HepG2 (cell line): ENCODE measurements around the gene SHLD1. TPM values are rescaled to one million over a fixed set of nuclear protein-coding genes. Genes with fewer than 3 reads are reported as not detected.

ENCODE experiments used
- ATAC-seq: fragments of 200-7000 bp; cut with Tn5 transposase; 3 replicates; pipeline ENCODE4 v1.9.1; 2020; ENCODE audit warnings: mild to moderate bottlenecking, moderate library complexity
- BruUV-seq: library from RNA; stranded (reverse); fragments of 400-500 nt; replicated peaks from 2 replicates; lab custom pipeline; 2021; lab: Mats Ljungman, UMichigan
- CTCF ChIA-PET: fragments of 300-600 bp; formaldehyde crosslinking; extraction: SDS; loops from one replicate; lab custom pipeline; 2021; ENCODE audit warnings: low total read pairs, inconsistent platforms, low intra/inter-chr PET ratio; lab: Yijun Ruan, JAX
- POLR2A ChIA-PET: fragments of 350-600 bp; sonication (Branson Sonifier 250); formaldehyde crosslinking; loops from one replicate; lab custom pipeline; 2020; ENCODE audit warnings: antibody characterized with exemption, inconsistent platforms; lab: Yijun Ruan, JAX
- DNase-seq: peaks from one replicate; pipeline ENCODE4 v3.0.0-alpha.2; 2015; ENCODE audit warnings: low spot score
- FAIRE-seq: peaks from 3 replicates; lab custom pipeline; 2011; peaks lifted over from hg19 to GRCh38; lab: Jason Lieb, UNC
- H2AFZ ChIP-seq: one replicate; pipeline ENCODE4 v1.6.1; 2011; ENCODE audit warnings: low read length, inconsistent platforms
- H3K27ac ChIP-seq: fragments of 300-600 bp; 3 replicates; pipeline ENCODE4 v1.8.0; 2011; ENCODE audit warnings: mixed run types, mild to moderate bottlenecking, mixed read lengths, low read length, inconsistent platforms; ENCODE audit not compliant: insufficient read depth; ENCODE audit errors: extremely low read length
- H3K27me3 ChIP-seq, 2 experiments: fragments of 200-600 bp in 1 of 2; 2 replicates in 1 of 2; 3 replicates in 1 of 2; pipeline versions ENCODE4 v1.6.0 to v1.8.0; 2011; ENCODE audit warnings: low read length in 2 of 2, mild to moderate bottlenecking in 2 of 2, moderate library complexity in 2 of 2, inconsistent platforms in 1 of 2; ENCODE audit not compliant: insufficient read depth in 2 of 2, control insufficient read depth in 1 of 2
- H3K36me3 ChIP-seq, 2 experiments: fragments of 200-600 bp in 1 of 2; replicated peaks in 1 of 2; 2 replicates in 1 of 2; 3 replicates in 1 of 2; pipeline versions ENCODE4 v1.5.1 to v1.8.0; 2011; ENCODE audit warnings: low read length in 2 of 2, inconsistent platforms in 1 of 2; ENCODE audit not compliant: insufficient read depth in 2 of 2, control insufficient read depth in 1 of 2
- H3K4me1 ChIP-seq: 2 replicates; pipeline ENCODE4 v1.5.1; 2012; ENCODE audit warnings: low read length, inconsistent platforms; ENCODE audit not compliant: insufficient read depth
- H3K4me2 ChIP-seq: 2 replicates; pipeline ENCODE4 v1.6.0; 2011; ENCODE audit warnings: low read depth, low read length, inconsistent platforms
- H3K4me3 ChIP-seq, 3 experiments: fragments of 200-600 bp in 1 of 3; sonication (generic), shearing (Covaris generic) in 1 of 3; replicated peaks in 1 of 3; 2 replicates each; pipeline ENCODE4 v1.5.1; 2011 to 2016; ENCODE audit warnings: low read length in 3 of 3, inconsistent platforms in 2 of 3, low read depth in 2 of 3, mild to moderate bottlenecking in 2 of 3, control low read depth in 1 of 3, mixed read lengths in 1 of 3; ENCODE audit not compliant: insufficient read depth in 1 of 3
- H3K79me2 ChIP-seq: one replicate; pipeline ENCODE4 v1.6.1; 2011; ENCODE audit warnings: low read length, inconsistent platforms; ENCODE audit not compliant: insufficient read depth
- H3K9ac ChIP-seq: 2 replicates; pipeline ENCODE4 v1.6.0; 2011; ENCODE audit warnings: mild to moderate bottlenecking, low read depth, low read length, inconsistent platforms; ENCODE audit not compliant: insufficient read depth
- H3K9me3 ChIP-seq: 2 replicates; pipeline ENCODE4 v1.5.1; 2012; ENCODE audit warnings: mild to moderate bottlenecking, low read length
- H4K20me1 ChIP-seq: 2 replicates; pipeline ENCODE4 v1.6.0; 2011; ENCODE audit warnings: inconsistent platforms, mild to moderate bottlenecking, low read length, moderate library complexity; ENCODE audit not compliant: insufficient read depth
- BCL3 ChIP-seq: sonication (generic); formaldehyde crosslinking; IDR thresholded peaks from 2 replicates; pipeline ENCODE4 v1.5.1; 2020; ENCODE audit warnings: mild to moderate bottlenecking, missing genetic modification reagents, moderate library complexity
- HOMEZ ChIP-seq: IDR thresholded peaks from 2 replicates; pipeline ENCODE4 v1.6.1; 2016; ENCODE audit warnings: low read depth
- MAF1 ChIP-seq: sonication (generic); formaldehyde crosslinking; IDR thresholded peaks from 2 replicates; pipeline ENCODE4 v1.5.0; 2020; ENCODE audit warnings: missing genetic modification reagents, borderline replicate concordance
- NR2F2 ChIP-seq: IDR thresholded peaks from 2 replicates; pipeline ENCODE4 v1.6.1; 2012; ENCODE audit warnings: low read depth, inconsistent platforms, borderline replicate concordance
- NRL ChIP-seq: sonication (generic); formaldehyde crosslinking; IDR thresholded peaks from 2 replicates; pipeline ENCODE4 v1.5.0; 2020; ENCODE audit warnings: missing genetic modification reagents, mild to moderate bottlenecking, moderate library complexity, borderline replicate concordance
- POGK ChIP-seq: sonication (generic); formaldehyde crosslinking; conservative IDR thresholded peaks from 2 replicates; pipeline ENCODE4 v1.8.0; 2022; ENCODE audit warnings: mild to moderate bottlenecking, moderate library complexity, missing genetic modification reagents
- SMC3 ChIP-seq: IDR thresholded peaks from 2 replicates; pipeline ENCODE4 v1.6.1; 2011; ENCODE audit warnings: low read length, improper control_type of control experiment
- TAF15 ChIP-seq: fragments of 200-400 bp; formaldehyde crosslinking; IDR thresholded peaks from one replicate; pipeline ENCODE4 v1.6.1; 2018; ENCODE audit warnings: mild to moderate bottlenecking, low read depth, low read length; ENCODE audit not compliant: poor library complexity, severe bottlenecking
- TBP ChIP-seq: sonication (generic); formaldehyde crosslinking; IDR thresholded peaks from 2 replicates; pipeline ENCODE4 v1.5.0; 2020; ENCODE audit warnings: missing genetic modification reagents
- TBX2 ChIP-seq: sonication (generic); formaldehyde crosslinking; IDR thresholded peaks from 2 replicates; pipeline ENCODE4 v1.5.0; 2020; ENCODE audit warnings: missing genetic modification reagents, mild to moderate bottlenecking, borderline replicate concordance
- ZBTB43 ChIP-seq: sonication (generic); formaldehyde crosslinking; conservative IDR thresholded peaks from 2 replicates; pipeline ENCODE4 v1.4.0; 2020; ENCODE audit warnings: missing genetic modification reagents
- ZNF256 ChIP-seq: sonication (generic); formaldehyde crosslinking; conservative IDR thresholded peaks from 2 replicates; pipeline ENCODE4 v1.4.0; 2020; ENCODE audit warnings: missing genetic modification reagents
- ZNF260 ChIP-seq: sonication (generic); formaldehyde crosslinking; IDR thresholded peaks from 2 replicates; pipeline ENCODE4 v1.4.0; 2020; ENCODE audit warnings: missing genetic modification reagents, low read depth, mild to moderate bottlenecking, borderline replicate concordance
- ZNF674 ChIP-seq: sonication (generic); formaldehyde crosslinking; IDR thresholded peaks from 2 replicates; pipeline ENCODE4 v1.5.0; 2020; ENCODE audit warnings: low read depth, mild to moderate bottlenecking, missing genetic modification reagents
- ZNF7 ChIP-seq: IDR thresholded peaks from 2 replicates; pipeline ENCODE4 v1.6.1; 2016; ENCODE audit warnings: missing biosample characterization, missing genetic modification reagents
- ZNF800 ChIP-seq: sonication (generic); formaldehyde crosslinking; IDR thresholded peaks from 2 replicates; pipeline ENCODE4 v1.4.0; 2020; ENCODE audit warnings: missing genetic modification reagents
- WGBS: methylation state at CpG from one replicate; pipeline ENCODE4 v1.1.6; 2017; ENCODE audit warnings: low lambda C conversion rate; 5-methylcytosine and 5-hydroxymethylcytosine counted together
- in situ Hi-C: cut with HindIII; loops from 2 replicates; pipeline ENCODE4 v1.10.0; 2017; ENCODE audit warnings: low pct_unique_long_range_greater_than_20kb; ENCODE audit not compliant: extremely low pct_ligation_motif_present
- intact Hi-C: fragments of 100-400 bp; cut with micrococcal nuclease; formaldehyde crosslinking; loops from one replicate; pipeline ENCODE4 v1.10.0; 2022; ENCODE audit not compliant: unreplicated experiment
- polyA plus RNA-seq, 8 experiments: library from polyadenylated mRNA; depleted of rRNA in 3 of 8; stranded (reverse) in 7 of 8; unstranded in 1 of 8; fragments of >200 nt; fragmentation: Illumina TruSeq in 4 of 8; extraction: Trizol in 4 of 8; gene quantifications; 2 replicates each; pipeline versions ENCODE4 v1.2.1 to v1.2.3, GENCODE V29; 2011 to 2016; ENCODE audit warnings: low read depth in 4 of 8, missing spikeins in 1 of 8, mixed read lengths in 1 of 8; ENCODE audit not compliant: insufficient read depth in 1 of 8
- total RNA-seq, 5 experiments: library from RNA; depleted of rRNA; stranded (reverse); fragments of >200 nt; fragmentation: Illumina TruSeq; extraction: Trizol; gene quantifications; 2 replicates each; pipeline ENCODE4 v1.2.3, GENCODE V29; 2016; ENCODE audit warnings: low read depth in 1 of 5

Gene SHLD1
- total and polyA plus RNA-seq, 2 of the 13 experiments (the other 11 are each of a cell fraction or from before 2014, with no cell fraction given) = 8.9 to 10.0 TPM

- TF ChIP-seq TBP (CRISPR knock-in tag) = no peak
- no peak for TF ChIP-seq SMC3
- TF ChIP-seq NRL (CRISPR knock-in tag) = no peak
- no peak for TF ChIP-seq ZNF260 (CRISPR knock-in tag)
- no peak for TF ChIP-seq ZNF7 (CRISPR knock-in tag)
Observed at GRCh38 chr20:5784735-5785134, 34.5 kb downstream of the SHLD1 start (continued).

GRCh38 chr20:5785146-5785545 lies 34.9 kb downstream of the SHLD1 start:
- CTCF ChIA-PET = no interaction called here
- intact Hi-C loops = loop anchor here (5.0 to 10.0 kb wide), 2 partner anchors 33 to 290 kb away; partner anchors contain the start of gene SHLD1

More at GRCh38 chr20:5785146-5785545, 34.9 kb downstream of the SHLD1 start:
- in situ Hi-C loops = loop anchor here (5.0 kb wide), 1 partner anchor 218 kb away; no protein-coding TSS in a partner anchor
- H3K27me3 ChIP-seq = no peaks in the 10 kb centered on the region
- H3K9me3 ChIP-seq = no peaks in the 10 kb centered on the region
- ATAC-seq (no peak), DNase-seq (no peak), FAIRE-seq (no peak)
- H3K27ac ChIP-seq = no peak overlapping the region
- no peaks in the 10 kb centered on the region for H3K79me2 ChIP-seq
- no TSS peak for BruUV-seq
- 95% methylated on average over 5 of the region's 5 CpGs for WGBS
- peaks cover 60% of the 10 kb centered on the region for H3K4me1 ChIP-seq
- H3K4me2 ChIP-seq = no peak overlapping the region
- H2AFZ ChIP-seq = no peak overlapping the region
- no peak overlapping the region for H3K4me3 ChIP-seq
- POLR2A ChIA-PET = no interaction called here
- no peaks in the 10 kb centered on the region for H4K20me1 ChIP-seq
- H3K9ac ChIP-seq = no peak overlapping the region
- no peak for TF ChIP-seq TBX2 (CRISPR knock-in tag)
- no peak for TF ChIP-seq TAF15
- no peak for TF ChIP-seq MAF1
- TF ChIP-seq ZNF674 (CRISPR knock-in tag) = no peak
- no peak for TF ChIP-seq POGK (CRISPR knock-in tag)
- no peak for TF ChIP-seq ZNF800 (CRISPR knock-in tag)
- no peak for TF ChIP-seq HOMEZ (CRISPR knock-in tag)
- TF ChIP-seq ZBTB43 (CRISPR knock-in tag) = no peak
- no peak for TF ChIP-seq BCL3 (CRISPR knock-in tag)
- no peak for TF ChIP-seq NR2F2
- no peak for TF ChIP-seq ZNF256 (CRISPR knock-in tag)
- H3K36me3 ChIP-seq = peaks cover 1 to 5% of the 10 kb centered on the region in 2 experiments; a peak in 3 of 5 replicates
